IPS DF 4.7 (cell line): Measurements from ENCODE around the gene NMBR.
"Not testable (repeated sequence)": the region's sequence is repeated elsewhere in the genome, so short reads cannot be mapped to it uniquely, and the experiment has no call there.

Experiments used
- DNase-seq: peaks from one replicate; pipeline ENCODE4 v3.0.0-alpha.2; 2013; ENCODE audit warnings: low spot score; ENCODE audit errors: extremely low read depth

NMBR gene

GRCh38 chr6:142155091-142155490, 8.2 kb upstream of the NMBR start:
- no peak for DNase-seq

GRCh38 chr6:142154336-142154735, 7.4 kb upstream of the NMBR start:
- no peak for DNase-seq

GRCh38 chr6:142153196-142153595, 6.3 kb upstream of the NMBR start:
- DNase-seq, result no peak

GRCh38 chr6:142152746-142153145, 5.8 kb upstream of the NMBR start:
- DNase-seq, result no peak

GRCh38 chr6:142141531-142141930, 5.4 kb downstream of the NMBR start:
- DNase-seq, result not testable (repeated sequence)

- DNase-seq, result no peak
Measured at GRCh38 chr6:142138876-142139275, 8.0 kb downstream of the NMBR start.

- no peak for DNase-seq
Measured at GRCh38 chr6:142132625-142133024, 14.3 kb downstream of the NMBR start, which contains the start of gene GJE1. TSS of gene GJE1 (plus strand) at chr6:142132925. CDS start at chr6:142133159, 234 bp downstream.

GRCh38 chr6:142130814-142131213, 16.1 kb downstream of the NMBR start:
- no peak for DNase-seq

- DNase-seq, result no peak
Measured at GRCh38 chr6:142121342-142121741, 25.6 kb downstream of the NMBR start.

GRCh38 chr6:142118925-142119324, 28.0 kb downstream of the NMBR start:
- DNase-seq, result no peak

- no peak for DNase-seq
Measured at GRCh38 chr6:142118328-142118727, 28.6 kb downstream of the NMBR start.

- DNase-seq, result no peak
Measured at GRCh38 chr6:142117366-142117765, 29.6 kb downstream of the NMBR start.

GRCh38 chr6:142112451-142113061, 34.4 kb downstream of the NMBR start:
- peak; percentile 49 for DNase-seq

- not testable (repeated sequence) for DNase-seq
Measured at GRCh38 chr6:142110820-142111219, 36.1 kb downstream of the NMBR start.

GRCh38 chr6:142104820-142105219, 42.1 kb downstream of the NMBR start:
- DNase-seq, result not testable (repeated sequence)

GRCh38 chr6:142088858-142089216, 58.1 kb downstream of the NMBR start:
- no peak for DNase-seq

- no peak for DNase-seq
Measured at GRCh38 chr6:142087950-142088857, 58.7 kb downstream of the NMBR start.

GRCh38 chr6:142079130-142079529, 67.8 kb downstream of the NMBR start:
- DNase-seq, result no peak

- DNase-seq, result no peak
Measured at GRCh38 chr6:142075516-142076101, 71.3 kb downstream of the NMBR start.

- DNase-seq, result no peak
Measured at GRCh38 chr6:142074516-142074915, 72.4 kb downstream of the NMBR start.

GRCh38 chr6:142071981-142072380, 74.9 kb downstream of the NMBR start:
- no peak for DNase-seq

- DNase-seq, result no peak
Measured at GRCh38 chr6:142068416-142068815, 78.5 kb downstream of the NMBR start.
